ENCODE results near the gene AGPAT1.
A peak's percentile ranks its signal among the peaks of the same experiment; 100 is the strongest.

The AGPAT1 gene

DNA sequence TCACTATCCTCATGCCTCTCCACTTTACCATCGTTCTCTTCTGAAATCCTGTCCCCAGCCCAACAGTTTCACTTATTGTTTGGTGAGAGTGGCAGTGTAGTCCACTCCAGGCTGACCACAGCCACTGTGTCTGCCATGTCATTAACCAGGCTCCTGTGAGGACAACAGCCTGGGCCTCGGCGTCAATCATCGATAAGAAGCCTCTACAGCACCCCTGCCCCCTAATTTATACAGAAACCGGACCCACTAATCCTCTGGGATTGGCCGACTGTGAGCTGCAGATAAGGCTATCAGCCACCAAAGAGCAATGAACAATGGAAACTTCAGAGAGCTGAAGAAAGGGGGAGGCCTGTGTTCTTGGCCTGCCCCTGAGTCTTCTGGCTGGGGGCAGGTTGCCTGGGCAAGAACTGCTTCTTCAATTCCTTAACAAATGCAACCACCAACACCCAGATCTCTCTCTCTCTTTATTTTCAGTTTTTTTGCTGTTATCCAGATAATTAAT, 8.1 kb downstream of the AGPAT1 start:
- no peak for DNase-seq

DNA sequence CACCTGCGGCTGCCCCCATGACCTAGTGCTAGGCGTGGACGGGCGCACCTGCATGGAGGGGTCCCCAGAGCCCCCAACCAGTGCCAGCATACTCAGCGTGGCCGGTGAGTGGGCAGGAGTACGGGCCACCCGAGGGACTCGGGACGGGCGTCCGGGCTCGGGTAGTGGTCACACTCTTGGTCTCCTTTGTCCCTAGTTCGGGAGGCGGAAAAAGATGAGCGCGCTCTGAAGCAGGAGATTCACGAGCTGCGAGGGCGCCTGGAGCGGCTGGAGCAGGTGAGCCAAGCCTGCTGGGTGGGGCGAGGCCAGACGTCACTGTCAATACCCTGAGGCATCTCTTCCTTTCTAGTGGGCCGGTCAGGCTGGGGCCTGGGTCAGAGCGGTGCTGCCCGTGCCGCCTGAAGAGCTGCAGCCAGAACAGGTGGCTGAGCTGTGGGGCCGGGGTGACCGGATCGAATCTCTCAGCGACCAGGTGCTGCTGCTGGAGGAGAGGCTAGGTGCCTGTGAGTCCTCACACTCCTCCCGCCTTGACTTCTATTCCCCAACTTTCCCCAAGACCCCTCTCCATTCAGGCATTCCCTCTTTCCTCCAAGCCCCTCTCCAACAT, 8.6 kb downstream of the AGPAT1 start:
- DNase-seq, result no peak

DNA sequence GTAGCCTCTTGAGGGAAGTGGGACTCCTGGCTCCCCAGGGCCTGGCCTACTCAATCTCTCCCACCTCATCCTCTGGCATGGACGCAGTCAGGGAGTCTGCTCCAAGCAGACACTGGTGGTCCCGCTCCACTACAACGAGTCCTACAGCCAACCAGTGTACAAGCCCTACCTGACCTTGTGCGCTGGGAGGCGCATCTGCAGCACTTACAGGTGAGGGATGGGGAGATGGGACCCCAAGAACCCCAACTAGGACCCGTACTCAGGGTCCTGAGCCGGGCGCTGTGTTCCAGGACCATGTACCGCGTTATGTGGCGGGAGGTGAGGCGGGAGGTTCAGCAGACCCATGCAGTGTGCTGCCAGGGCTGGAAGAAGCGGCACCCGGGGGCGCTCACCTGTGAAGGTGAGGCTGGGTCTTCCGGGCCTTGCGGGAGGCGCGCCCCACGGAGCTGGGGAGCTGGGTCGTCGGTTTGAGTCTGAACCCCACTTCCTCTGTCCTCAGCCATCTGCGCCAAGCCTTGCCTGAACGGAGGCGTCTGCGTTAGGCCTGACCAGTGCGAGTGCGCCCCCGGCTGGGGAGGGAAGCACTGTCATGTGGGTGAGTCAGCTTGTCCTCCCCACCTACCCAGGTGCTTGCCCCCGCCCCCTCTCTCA, 9.3 kb downstream of the AGPAT1 start:
- no peak for DNase-seq

DNA sequence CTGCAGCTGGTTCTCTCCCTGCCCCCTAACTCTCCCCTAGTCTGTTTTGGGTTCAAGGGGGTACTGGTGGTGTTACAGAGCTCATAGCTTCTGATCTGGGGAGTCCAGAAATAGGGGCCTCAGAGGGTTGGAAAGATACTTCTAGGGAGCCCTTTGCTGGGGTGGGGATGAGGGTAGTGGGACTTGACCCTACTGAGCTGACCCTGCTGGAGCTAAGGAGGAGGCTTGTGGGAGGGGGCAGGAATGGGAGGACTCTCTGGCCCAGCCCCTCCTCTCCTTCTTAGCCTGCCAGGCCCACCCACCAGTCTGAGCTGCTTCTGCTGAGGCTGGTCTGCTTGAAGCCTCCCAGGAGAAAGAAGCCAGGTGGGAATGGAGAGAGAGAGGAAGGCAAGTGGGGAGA, 11.6 kb downstream of the AGPAT1 start, which contains the start of gene EGFL8:
Gene EGFL8, plus strand, starts transcription at position 301 of the 400 bp plus-strand sequence. CDS start 1,571 bp downstream, outside the sequence.
- DNase-seq, result no peak

DNA sequence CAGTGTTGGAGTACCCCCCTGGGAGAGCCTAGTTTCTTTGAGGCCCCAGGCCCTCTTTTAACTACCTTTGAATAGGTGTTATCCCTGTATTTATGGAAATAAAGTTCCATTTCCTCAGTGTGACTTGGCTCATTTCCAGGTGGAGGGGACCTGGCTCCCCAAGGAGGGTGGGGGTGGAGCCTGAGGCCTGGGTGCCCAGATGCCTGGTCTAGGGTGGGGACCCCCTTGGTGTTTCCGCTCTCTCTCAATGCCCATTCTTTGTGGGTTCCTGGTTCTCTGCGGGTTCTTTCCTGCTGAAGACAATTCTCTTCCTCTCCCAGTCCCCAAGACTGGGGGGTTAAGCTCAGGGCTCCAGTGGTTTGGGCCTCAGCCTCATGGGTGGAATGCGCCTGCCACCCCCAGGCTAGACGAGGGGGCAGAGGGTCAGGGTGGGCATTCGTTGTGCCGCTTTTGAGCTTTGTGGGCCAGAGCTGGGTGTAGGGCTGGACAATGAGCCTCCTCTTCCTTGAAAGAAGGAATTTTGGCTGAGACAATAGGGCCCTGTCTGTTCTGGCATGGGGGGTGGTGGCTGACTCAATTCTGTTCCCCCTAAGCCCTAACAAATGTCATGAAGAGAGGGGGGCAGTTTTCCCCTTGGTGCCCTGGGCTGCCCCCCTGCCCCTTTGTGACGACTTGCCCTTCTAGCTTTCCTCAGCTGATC, 12.2 kb downstream of the AGPAT1 start:
- DNase-seq, result no peak

DNA sequence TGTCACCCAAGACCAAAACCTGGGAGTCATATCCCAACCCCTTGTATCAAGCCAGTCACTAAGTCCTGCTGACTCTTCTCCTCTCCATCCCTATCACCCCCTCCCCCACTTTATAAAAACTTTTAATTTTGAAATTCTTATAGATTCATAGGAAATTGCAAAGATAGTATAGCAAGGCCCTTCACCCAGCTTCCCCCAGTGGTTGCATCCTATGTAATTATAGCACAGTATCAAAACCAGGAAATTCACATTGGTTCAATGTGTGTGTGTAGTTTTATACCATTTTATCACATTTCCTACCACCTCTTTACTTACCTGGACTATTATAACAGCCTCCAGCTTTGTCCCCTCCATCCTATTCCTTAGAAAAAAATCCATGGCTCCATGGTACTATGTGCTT, 17.8 kb downstream of the AGPAT1 start:
- DNase-seq, result no peak

DNA sequence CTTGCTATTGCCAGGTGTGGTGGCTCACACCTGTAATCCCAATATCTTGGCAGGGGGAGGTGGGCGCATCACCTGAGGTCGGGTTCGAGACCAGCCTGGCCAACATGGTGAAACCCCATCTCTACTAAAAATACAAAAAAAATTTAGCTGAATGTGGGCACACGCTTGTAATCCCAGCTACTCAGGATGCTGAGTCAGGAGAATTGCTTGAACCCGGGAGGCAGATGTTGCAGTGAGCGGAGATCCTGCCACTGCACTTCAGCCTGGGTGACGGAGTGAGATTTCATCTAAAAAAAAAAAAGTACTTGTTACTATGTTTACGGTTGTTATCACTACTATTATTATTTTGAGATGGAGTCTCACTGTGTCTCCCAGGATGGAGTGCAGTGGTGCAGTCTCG, 19.0 kb downstream of the AGPAT1 start:
- DNase-seq, result no peak

DNA sequence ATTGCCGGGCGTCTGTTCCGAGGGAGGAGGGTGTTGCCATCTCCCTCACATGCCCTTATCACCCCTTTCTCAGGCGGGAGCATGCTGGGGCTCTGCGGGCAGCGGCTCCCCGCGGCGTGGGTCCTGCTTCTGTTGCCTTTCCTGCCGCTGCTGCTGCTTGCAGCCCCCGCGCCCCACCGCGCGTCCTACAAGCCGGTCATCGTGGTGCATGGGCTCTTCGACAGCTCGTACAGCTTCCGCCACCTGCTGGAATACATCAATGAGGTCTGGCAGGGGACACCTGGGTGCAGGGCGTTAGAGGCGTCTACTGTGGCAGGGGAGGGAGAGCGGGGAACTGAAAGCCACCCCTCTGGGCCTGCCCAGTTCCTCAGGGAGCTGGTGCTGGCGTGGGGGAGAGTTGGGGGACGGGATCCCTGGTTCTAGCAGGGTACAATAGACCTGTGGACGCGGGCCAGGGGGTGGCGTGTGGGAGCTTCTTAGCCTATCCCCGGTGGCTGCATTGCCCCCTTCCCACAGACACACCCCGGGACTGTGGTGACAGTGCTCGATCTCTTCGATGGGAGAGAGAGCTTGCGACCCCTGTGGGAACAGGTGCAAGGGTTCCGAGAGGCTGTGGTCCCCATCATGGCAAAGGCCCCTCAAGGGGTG, 21.2 kb downstream of the AGPAT1 start:
- DNase-seq, result peak; percentile 21 to 68

DNA sequence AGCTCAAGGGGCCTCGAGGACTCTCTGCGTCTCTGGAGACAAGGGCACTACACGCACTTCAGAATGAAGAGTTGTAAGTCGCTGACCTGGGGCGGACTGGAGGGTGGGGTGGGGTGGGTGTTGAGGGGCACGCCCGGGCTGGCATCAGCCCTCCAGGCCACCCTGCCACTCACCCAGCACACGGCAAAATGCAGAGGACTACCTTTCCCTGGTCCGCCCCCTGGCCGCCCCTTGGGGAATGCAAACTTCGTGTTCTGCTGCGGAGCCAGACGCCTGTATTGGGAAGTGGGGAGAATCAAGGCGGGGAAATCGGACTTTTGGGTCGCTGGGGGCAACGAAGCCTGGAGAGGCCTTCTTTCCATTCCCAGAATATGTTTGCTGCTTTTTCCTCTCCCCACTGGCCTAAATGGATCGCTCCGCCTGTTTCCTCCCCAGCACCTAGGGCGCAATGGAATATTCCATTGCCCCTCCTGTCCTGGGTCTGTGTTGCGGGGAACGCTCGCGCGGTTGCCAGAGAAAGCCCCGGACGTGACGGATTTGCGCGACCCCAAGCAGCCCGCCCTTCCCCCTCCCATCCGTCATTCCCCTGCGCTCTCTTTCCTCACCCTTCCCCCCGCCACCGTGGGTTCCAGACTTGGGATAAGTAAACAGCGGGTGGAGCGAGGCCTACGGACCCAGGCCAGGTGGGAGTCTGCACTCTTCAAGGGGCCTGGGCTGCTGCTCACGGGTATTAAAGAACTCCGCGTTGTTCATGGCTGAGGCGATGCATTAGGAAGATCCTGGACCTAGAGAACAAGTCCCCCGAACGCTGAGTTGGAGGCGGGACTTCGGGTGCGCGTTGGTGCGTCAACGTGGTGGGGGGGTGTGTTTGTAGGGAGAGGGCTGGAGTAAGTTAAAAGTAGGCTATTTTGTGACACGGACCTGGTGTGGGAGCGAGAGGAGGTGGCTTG, 22.0 kb downstream of the AGPAT1 start, which contains the start of gene PPT2:
Gene PPT2, plus strand, starts transcription at position 578 of the 950 bp plus-strand sequence. CDS start 454 bp downstream, outside the sequence.
- DNase-seq, result peak; percentile 92 to 97

DNA sequence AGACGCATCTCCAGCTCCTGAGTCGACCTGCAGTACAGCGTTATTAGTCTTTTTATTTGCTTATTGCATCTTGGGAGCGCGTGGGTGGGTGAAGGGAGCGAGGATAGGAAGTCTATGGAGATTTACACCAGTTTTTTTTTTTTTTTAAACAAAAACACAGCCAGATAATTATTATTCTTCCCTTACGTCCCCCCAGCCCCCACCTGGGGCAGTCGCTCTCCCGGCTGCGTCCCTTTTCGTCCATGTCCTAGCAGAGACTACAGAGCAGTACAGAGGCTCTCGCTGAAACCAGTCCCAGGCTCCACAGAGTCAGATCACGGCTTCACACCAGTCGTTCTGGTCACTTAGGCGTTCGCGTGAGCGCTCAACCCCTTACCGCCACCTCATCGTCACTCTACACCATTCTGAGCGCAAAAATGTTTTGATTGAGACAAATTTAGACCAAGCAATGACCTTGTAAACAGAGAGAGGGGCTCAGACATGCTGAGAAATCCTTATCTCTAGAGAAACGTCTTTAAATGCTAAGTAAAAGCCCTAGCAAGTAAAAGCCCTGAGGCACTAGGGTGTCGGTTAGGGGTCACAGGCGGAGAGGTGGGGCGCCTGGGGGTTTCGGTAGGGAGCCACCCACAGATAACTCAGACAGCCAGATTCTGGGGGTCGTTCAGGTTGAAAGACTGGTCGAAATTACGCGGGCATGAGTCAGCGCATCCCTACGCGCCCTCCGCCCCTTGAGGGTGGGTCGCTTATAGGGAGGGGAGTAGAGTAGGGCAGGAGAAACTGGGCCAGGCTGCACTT, 22.9 kb downstream of the AGPAT1 start:
- DNase-seq, result peak in 1 of 2 experiments; percentile 52

DNA sequence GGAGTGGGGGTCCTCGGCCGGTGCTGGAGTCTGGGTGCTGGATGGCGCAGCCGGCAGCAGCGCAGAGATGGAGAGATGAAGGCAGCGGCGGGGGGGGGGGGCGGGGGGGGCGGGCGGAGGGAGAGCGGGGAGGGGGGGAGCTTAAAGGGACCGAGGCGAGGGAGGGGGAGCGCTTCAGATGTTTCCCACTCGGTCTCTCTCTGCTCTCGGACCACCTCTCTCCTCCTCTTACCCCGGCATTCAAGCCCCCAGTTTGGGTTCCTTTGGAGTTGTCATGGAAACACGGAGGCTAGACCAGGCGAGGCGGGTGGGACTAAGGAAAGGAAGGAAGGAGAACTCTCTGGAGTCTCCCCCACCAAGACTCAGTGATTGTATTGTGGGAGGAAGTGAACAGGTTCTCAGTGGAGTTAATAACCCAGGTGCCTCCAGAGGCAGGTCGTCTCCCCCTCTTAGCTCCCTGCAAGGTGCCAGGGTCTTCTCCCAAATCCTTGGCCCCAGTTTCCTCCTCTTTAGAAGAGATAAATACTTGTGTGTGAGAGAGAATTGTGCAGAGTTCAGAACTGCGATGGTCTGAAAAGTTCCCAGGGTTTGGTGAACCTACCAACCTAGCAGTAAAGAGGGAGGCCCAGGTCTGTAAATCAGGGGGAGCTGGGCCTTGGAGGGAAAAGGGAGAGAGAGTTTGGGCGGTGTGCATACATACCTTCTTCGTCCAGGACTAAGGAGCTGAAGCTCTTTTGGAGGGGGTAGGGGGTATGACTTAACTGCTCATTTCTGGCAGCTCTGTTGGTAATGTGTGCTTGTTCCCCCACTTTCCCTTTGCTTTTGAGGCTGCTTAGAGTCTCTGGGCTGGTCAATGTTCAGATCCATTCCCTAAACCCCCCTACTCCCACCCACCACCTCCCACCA, 23.8 kb downstream of the AGPAT1 start, which contains the start of gene PRRT1:
Gene PRRT1, minus strand, starts transcription at position 77 of the 906 bp plus-strand sequence. CDS start 112 bp downstream, outside the sequence.
- DNase-seq, result no peak

DNA sequence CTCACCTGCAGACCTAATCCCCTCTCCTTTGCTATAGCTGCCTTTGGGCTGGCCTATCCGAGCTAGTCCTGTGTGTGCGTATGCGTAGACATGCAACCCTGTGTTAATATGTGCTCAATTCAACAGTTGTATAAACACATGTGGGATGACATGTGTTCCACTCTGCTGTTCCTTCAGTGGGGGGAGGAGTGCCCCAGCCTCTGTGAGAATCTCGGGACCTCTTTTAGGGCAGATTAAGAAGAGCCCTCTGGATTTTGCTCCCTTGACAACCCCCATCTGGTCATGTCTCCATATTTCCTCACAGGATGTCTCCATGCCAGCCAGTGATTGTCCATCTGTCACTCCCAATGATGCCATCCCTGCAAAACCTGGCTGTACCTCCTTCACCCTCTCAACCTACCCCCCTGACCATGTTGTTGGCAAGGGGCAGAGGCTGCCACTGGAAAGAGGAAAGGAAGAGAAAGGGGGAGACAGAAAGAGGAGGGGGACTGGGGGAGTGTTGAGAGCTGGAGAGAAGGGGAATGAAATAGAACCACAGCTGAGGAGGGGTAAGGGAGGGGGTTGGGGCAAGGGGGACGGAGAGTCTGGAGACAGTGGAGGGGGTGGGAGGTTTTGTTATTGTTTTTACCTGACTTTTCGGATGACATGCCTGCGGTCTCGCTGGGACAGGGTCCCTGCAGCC, 24.6 kb downstream of the AGPAT1 start:
- no peak for DNase-seq

DNA sequence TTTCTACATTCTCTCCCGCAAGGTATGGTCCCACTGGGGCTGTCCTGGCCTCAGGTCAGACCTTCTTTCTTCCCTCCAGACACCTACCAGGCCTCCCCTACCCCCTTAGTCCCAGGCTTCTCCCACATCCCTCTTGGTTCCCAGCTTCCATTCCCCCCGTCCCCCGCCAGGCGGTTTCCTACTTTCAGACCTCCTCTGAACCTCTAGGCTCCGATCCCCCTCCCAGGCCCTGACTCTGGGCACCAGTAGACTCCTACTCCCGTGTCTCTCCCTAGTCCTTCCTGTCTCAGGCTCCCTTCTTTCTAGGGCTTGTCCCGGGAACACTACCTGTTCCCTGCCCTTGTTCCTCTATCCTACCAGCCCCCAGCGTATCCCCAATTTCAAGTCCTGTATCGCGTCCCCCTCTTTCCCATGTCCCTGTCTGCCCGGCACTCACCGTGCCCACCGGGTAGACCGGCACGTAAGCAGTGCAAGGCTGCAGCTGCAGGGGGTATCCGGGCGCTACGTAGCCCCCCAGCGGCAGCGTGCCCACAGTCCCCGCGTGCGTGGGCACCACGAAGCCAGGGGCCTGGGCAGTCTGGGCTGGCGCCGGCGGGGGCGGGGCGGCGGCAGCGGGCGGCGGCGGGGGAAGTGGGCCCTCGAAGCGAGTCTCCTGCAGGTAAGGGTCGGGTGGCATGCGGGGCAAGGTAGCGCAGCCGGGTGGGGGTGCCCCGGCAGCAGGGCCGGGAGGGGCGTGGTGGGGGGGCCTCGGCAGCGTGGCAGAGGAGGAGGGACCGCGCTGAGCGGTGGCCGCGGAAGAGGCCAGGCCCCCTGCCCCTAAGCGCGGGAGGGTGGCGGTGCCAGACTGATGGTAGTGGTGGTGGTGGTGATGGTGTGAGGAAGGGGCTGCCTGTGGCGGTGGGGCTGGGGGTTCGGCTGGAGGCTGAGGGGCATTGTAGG, 25.7 kb downstream of the AGPAT1 start:
- DNase-seq, result no peak

DNA sequence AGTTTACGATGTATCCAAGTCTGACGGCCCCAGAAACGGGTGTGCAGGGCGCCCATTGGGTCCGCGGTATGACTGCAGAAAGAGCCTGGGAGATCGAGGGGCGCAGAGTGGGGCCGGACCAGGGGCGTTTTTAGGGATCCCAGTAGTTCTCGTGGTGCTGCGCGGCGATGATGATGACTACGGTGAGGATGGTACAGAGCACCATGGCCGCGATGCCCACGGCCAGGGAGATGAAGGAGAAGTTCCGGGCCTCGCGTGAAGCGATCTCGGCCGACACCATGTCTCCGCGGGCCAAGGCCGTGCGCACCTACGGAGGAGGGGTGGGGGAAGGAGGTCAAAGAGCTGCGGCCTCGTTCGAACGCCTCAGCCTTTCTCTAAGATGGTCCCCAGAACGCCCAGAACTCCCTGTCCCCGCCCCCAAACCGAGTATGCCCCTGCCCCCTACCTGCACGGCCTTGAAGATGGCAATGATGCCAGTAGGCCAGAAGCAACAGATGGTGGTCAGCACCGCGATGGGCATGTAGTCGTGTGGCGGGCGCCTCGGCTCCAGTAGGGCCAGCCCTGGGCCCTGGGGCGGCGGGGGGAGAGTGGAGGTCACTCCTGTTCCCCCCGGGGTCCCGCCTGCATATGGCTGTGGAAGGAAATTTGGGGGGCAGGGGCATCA, 26.7 kb downstream of the AGPAT1 start:
- no peak for DNase-seq

DNA sequence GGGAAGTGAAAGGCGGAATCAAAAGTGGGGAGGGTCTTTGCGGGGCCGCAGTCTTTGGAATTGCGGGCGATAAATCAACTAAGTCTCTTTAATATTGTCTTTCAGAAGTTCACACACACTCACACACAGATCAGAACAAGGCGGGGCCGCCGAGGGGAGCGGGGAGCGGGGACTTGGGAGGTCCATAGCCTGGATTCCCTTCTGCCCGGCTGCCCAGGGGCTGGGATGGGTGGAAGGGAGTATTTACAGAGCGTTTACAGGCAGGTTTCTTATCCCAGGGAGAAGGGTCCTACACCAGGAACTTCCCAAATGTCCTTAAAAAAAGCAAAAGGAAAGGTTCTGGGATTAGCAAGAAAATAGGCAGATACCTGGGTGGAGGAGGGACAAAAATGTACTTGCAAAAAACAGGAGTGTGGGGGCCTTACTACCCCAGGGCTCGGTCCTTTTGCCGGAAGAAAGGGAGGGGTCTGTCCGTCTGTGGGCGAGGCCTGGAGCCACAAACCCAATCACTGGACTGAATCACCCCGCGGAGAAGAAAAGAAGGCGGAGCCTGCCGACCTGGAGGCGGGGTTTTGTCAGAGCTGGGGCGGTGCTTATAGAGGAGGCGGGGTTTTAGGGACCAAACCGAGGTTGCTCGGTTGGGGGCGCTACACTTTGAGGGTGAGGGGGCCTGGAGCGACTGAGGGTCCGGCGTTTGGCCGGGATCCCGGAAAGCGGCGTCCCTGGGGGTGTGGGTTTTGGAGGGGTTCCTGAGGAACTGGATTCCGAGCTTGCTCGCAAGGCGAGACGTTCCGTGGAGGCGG, 27.4 kb downstream of the AGPAT1 start:
- no peak for DNase-seq

DNA sequence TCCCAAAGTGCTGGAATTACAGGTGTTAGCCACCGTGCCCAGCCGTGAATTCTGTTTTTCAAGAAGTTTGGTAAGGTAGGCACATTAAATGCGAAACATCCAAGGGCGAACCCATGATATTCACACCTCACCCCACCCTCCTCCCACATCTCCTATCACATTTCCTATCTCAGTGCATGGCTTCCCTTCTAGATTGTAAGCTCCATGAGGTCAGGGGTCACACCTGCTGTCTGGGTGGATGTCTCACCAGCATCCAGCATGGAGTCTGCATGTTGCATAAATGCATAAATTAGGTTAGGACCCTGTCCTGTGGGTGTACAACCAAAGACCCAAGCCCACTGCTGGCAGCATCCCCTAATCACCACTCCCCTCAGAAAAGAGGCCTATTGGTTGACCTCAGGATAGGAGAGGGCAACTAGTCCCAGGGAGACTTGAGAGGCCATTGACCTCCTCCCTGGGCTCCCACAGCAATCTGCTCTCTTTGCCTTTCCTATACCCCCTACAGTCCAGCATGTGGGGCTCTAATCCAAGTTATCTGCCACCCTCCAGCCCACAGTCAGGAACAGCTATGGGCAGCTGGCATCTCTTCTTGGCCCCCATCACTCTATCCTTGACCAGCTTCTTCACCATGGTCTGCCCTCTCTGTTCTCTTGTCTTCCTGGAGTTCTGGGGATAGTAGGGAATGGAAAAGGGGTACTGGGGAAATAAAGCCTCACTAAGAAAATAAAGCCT, 28.3 kb downstream of the AGPAT1 start:
- no peak for DNase-seq
